Measurements from ENCODE around the gene UMODL1.

UMODL1 gene

DNA sequence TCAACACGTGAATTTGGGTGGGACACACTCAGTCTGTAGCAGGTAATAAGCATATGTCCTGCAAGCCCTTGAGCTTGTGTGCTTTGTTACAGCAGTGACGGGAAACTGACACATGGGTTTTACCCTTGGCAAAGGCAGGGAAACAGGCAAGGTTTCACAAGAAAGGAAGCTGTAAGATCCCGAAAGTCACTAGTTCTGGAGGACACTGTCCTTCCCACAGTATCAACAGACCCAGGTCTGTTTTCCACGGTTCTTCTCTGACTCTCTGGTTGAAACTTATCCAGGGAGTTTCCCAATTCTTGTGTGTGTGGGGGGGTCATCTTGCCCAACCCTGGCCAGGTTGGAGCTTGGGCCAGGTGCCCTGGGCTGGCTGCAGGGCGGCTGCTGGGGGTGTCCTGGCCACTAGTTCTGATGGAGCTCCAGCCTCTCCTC lies 31.6 kb upstream of the UMODL1 start:
- DNase-seq = no peak

DNA sequence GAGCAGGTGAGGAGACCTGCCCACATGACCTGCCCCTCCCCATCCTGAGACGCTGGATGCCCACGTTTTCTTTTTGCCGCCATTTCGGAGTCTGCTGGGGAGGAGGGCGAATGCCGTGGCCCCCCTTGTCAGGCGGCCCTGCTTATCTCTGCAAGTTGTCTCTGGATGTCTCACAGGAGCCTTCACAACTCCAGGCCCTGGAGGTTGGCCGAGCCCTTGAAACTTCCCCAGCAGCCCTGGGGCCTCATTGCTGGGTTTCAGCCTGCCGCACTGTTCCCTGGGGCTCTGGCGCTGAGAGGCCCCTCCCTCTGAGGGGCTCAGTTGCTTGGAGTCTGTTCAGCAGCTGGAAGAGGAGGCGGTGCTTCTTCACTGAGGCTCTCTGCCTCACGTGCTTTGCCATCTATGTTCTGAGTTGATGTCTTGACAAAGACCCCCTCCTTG lies 31.2 kb upstream of the UMODL1 start:
- DNase-seq = no peak

DNA sequence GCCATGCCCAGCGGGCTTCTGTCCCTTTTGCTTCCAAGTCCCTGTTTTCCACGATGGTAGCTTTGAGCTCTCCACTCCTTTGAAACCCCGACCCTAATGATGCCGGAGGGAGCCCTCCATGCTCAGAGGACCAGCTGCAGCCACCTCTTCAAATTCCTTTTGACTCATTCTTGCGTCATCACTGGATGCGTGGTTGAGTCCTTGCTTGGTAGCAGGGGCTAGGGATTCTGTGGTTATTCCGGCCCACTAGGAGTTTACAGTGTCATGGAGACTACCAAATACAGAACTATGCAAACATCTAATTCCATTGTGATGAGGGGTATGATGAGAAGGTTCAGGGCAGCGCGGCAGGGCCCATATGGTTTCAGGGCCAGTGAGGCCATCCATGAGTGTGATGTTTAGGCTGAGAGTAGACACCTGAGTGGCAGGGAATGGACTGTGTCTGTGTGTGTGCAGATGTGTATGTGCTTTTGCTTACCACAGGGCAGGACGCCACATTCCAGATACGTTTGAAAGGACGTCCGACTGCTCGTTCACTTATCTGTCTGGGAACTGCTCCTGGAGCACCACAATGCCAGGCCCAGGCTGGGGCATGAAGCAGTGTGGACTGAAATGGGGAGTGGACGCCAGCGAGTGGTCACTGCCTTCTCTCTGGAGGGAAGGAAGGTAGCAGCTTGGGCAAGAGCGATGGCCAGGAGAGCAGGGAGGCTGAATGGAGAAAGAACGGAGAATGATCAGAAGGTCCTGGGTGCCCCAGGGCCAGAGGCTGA lies 30.5 kb upstream of the UMODL1 start:
- no peak for DNase-seq

DNA sequence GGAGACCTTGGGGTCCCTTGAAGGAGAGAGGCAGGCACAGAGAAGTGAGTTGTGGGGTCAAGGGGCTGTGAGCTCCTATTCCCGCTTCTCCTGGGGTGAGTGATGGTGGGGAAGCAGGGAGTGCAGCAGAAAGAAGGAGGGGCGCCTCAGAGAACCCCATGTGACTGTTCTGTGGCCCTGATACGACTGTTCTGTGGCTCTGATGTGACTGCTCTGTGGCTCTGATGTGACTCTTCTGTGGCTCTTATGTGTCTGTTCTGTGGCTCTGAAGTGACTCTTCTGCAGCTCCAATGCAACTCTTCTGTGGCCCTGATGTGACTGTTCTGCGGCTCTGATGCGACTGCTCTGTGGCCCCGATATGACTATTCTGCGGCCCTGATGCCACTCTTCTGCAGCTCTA lies 29.9 kb upstream of the UMODL1 start:
- DNase-seq = no peak

DNA sequence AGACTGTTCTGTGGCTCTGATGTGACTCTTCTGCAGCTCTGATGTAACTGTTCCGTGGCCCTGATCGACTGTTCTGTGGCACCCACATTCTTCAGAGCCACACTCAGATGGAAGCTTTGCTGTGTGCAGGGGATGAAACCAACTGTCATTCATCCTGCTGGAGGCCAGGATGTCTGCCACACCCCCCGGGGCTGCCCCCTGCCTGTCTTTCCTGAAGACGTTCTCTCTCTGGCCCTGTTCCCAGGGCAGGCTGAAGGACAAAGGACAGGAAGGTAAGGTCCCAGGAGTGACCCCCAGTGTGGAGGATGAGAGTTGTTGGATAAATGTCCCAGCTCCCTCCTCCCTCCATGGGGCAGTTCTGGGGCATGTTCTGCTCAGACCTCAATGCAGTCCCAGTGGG lies 29.4 kb upstream of the UMODL1 start:
- DNase-seq = no peak

DNA sequence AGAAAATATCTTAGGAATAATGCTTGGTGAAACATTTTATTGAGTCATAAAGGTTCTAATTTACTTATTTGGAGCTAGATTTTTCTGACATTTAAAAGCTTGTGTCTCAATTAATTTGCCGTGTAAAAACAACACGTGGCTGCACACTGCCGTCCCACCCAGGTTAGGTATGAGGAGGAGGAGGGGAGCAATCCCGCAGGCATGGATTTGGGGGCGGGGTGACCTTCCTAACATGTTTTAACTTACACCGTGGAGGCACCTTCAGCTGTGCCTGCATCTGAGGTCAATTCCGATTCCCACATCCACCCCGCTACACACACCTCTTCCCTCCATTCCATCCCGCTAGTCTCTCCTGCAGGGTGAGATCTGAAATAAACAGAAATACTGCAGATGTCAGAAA lies 28.5 kb upstream of the UMODL1 start:
- DNase-seq = no peak

DNA sequence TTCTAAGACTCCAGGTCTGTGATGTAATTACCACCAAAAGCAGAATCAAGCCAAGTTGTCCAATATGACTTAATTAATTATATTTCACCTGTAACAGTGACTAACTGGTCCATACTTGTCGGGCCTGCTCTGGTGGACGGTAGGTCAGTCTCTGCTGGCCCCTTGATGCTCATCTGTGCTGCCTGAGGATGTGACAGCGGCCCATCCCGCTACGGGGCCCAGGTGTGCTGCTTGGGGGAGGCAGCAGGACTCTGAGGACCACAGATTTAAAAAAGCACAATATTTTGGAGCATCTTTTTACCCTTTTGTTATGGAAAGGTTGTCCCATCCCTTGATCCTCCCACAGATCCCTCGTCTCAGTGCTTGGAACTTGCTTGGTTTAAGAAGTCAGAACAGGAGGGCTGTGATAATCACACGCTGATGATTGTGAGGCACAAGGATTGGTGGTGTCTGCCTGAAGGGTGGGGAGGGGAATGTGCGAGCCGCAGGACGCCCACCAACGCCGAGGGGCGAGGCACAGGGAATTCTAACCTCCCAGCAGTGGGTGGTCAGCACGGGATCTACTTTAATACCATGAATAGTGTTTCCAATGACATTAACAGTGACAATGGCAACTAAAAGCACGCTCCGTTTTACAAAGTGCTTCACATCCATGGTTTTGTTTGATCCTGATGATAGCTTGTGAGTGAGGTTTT lies 27.8 kb upstream of the UMODL1 start:
- DNase-seq = no peak

DNA sequence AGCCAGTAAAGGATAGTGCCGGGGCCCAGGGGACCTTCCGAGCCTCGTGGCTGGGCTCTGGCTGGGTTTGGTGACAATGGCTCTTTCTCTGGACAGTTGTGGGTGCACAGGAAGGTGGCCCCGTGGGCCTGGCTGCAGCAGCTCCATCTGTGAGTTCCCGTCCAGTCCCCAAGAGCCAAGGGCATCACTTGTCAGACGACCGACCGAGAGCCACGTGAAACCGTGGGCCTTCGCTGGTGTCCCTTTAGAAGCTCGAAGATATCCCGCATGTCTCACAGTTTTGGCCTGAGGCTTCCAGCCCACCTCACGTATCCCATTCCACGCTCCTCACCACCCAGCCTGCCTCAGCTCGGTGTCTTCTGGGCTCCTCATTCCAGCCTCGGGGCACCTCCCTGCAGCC lies 27.2 kb upstream of the UMODL1 start:
- DNase-seq = no peak

DNA sequence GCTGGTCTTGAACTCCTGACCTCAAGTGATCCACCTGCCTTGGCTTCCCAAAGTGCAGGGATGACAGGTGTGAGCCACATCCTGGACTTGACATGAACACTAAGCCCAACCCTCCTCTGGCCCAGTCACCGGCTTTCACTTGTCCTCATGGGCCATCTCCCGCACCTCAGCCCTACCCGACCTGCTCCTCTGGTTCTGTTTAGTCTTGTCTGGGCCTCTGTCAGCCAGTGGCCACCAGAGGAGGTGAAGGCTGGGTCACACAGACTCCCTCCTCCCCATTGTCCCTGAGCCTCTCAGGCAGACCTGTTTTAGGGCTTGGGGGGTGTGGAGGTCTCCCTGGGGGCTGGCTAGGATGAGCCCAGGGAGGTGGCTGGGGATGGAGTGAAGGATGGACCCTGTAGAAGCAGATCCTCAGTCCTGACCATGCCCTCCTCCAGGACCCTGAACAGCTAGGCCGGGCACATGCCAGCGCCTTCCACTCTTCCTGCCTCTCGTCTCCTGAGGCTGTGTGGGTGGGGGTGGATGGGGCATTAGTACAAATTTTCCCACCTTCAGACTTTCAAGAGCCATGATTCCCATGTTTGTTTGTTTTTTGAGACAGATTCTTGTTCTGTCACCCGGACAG lies 26.1 kb upstream of the UMODL1 start:
- DNase-seq = no peak

DNA sequence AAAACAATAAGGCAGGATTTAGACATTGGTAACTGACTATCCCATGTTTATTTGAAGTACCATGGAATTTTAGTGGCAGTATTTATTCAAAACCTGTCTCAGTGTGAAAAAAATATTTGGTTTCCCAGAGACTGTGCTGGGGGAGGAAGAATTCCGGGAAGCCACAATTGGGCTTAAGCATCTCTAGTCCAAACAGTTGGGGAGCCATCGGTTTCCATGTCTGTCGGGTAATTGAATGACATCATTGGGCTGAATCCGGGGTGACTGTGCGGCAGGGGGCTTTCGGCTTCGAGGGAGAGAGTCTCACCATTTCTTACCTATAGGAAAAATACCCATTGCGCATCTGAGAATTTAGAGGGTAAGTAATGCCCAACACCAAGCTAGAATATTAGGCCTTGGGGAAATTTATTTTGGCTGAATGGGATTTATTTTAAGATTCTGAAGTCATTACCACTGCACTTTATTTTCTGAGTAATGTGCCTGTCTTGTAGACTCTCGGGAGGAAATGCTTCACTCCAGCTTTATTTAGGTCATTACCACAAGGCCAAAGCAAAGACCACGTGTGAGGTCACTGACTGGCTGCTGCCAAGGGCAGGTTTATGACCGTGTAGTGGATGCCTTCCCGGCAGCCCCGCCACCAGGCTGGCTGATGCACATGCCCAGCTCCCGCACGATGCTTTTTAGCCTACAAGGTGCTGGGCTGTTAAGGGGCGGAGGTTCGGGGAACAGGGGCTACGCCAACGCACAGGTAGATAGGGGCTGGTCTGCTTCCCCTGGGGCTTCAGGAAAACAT lies 23.1 kb upstream of the UMODL1 start:
- no peak for DNase-seq

DNA sequence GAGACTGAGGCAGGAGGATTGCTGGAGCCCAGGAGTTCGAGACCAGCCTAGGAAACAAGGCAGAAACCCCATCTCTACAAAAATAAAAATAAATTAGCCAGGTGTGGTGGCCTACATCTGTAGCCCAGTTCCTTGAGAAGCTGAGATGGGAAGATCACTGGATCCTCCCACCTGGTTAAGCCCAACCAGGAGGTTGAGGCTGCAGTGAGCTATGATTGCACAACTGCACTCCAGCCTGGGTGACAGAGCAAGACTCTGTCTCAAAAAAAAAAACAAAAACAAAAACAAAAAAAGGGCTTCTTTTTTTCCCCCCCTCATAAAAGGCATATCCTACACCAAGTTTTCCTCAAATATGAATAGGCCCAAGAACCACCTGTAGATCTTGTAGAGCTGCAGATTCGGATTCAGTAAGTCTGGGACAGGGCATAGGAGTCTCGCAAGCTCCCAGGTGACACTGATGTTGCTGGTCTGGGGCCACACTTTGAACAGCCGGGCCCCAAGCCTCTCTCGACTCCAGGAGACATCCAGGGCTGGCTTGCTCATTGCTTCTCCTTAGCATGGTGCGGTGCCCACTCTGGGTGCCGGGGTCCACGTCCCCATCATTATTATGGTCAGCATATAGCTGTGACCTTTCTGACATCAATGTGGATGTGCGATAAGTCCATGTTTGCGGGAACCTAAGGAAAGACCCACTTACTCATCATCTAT lies 22.1 kb upstream of the UMODL1 start:
- no peak for DNase-seq

DNA sequence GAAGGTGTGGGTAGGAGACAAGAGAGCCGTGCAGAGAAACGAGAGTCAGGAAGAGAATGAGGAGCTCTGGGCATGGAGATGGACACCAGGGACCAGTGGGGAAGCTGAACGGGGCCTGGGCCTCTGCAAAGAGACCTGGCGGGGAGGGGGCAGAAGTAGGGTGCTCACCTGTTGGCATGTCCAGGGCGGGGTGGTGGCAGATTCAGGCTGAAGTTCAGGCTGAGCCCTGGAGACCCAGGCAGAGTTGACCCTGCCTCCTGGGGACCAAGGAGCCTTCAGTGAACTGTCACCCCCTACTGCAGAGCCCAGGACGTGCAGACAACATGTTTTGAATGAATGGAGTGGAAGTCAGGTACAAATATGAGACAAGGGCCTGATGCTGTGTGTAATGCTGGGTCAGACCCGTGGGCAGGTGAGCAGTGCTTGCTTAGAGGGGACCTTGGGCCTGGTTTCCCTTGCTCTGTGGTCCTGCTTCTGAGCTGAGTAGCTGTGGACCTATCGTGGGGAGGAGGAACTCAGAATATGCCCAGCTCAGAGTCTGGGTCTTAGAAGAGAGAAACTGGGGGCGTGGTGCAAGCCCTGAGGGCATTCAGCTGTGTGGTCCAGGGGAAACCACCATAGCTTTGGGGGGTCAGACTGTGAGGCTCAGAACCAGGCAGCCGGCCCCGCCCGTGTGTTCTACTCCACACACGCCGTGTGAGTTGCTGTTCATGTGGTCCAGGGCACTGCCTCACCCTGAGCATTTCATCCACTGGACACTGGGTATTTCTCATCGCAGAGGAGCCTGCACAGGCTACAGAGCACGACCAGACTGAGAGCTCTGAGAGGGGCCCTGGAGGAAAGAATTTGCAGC lies 21.3 kb upstream of the UMODL1 start:
- no peak for DNase-seq

DNA sequence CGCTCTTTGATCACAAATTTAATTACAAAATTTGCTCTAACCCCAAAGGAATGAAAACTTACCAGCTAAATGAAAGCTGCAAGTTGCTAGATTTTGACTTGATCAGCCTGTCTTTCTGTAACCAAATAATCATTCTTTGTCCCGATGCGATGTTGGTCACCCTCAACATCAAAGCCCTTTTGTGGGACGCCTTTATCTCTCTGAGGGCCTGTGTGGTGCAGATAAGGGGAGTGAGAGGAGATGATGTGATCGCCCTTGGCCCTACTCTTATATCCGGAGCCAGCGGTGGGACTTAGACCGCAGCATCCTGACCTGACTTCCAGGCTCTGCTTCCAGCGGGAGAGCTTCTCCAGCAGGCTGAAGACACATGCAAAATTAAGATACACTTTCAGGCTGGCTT lies 19.3 kb upstream of the UMODL1 start:
- DNase-seq = no peak

DNA sequence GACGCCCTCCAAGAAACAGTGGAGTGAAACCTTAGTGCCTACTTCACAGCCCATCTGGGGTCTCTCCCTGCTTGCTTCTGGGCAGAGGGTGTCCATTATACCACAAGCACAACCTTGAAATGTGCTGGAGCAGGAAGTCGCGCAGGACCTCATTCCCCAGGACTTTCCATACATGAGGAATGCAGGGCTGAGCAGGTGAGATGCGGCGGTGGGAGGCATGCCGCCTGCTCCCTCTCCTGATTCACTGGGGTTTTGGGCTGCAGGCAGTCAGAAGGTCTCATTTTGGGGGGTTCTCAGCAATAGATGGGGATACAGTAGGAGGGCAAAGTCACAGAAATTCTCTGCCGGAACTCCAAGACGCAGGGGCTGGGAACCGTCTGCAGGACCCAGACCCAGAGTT lies 15.7 kb upstream of the UMODL1 start:
- DNase-seq = no peak

DNA sequence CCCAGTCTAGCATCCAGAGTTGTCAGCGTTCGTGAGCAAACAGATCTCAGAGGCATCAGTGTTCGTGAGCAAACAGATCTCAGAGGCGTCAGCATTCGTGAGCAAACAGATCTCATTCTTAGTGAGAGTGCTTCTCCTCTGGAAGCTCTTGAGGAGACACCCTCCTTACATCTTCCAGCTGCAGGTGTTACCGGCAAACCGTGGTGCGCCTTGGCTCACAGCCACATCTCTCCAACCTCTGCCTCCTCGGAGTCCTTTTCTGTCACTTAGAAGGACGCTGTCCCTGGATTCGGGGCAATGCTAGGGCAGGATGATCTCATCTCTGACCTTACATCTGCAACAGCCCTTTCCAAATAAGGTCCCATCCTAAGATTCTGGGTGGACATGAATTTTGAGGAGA lies 14.6 kb upstream of the UMODL1 start:
- no peak for DNase-seq

DNA sequence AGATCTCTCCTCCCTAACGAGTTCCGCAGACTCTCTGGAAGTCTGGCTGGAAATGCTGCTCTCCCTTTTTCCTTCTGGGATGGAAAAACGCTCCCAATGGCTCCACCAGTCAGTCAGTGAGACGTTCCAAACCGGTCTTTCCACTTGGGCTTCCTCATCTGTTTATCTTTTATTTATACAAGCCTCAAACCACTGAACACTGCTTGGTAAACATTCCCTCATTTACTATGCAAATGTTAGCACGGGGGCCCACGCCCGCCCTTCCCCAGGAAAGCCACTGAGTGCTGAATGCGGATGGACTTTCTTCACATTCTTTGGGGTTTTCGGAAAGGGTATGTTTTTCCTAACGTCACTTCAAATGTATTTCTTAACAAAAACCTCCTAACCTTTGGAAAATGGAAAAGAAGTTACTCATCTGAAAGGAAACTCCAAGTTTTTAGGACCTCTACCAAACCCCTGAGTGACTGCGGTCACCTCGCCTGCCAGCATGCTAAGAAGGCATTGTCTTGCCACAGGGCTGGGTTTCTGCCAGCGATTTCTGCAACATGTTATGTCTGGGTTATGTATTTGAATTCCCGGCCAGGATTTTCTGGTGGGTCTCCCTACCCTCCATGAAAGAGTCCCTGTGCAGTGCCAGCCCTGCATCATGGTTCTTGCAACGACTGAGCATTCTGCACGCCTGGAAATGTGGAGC lies 14.0 kb upstream of the UMODL1 start:
- no peak for DNase-seq

DNA sequence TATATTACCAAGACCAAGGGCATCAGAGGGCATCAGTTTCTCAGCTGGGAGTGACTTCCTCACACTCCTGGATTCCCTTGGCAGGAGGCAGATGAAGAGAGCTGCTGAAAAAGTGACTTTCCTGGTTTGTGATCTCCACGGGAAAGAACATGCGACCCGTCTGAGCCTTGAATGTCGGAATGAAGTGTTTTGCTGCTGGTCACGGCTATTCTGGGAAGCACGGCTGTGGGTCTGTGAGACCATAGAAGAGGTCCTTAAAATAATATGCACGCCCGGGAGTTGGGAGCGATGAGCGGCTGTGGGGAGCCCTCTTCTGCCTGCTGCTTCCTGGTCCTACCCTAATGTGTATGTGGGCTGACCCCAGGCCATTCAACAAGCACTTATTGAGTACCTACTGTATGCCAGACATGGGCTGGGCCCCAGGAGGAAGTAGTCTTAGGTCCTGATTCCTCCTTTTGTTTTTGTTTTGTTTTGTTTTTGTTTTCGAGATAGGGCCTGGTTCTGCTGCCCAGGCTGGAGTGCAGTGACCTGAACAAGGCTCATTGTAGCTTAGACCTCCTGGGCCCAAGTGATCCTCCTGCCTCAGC lies 13.2 kb upstream of the UMODL1 start:
- DNase-seq = no peak

DNA sequence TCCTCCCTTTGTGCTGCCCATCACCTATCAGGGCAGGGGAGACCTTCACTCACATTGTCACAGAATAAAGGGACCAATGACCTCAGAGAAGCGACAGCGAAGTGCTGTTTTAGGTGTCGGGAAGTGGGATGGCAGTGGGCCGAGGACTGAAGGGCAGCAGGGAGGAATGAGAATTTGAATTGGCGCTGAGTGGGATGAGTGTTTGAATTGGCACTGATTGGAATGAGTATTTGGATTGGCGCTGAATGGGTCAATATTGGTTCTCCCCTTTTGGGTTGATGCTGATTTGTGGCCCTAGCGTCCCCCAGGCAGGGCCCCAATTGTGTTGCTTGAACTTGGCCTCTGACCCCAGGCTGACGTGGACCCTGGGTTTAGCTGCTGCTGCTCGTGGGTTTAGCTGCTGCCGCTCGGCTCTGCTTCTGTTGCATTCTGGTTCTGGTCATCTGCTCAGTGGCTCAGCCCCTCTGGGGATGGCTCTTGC lies 12.4 kb upstream of the UMODL1 start:
- DNase-seq = no peak

DNA sequence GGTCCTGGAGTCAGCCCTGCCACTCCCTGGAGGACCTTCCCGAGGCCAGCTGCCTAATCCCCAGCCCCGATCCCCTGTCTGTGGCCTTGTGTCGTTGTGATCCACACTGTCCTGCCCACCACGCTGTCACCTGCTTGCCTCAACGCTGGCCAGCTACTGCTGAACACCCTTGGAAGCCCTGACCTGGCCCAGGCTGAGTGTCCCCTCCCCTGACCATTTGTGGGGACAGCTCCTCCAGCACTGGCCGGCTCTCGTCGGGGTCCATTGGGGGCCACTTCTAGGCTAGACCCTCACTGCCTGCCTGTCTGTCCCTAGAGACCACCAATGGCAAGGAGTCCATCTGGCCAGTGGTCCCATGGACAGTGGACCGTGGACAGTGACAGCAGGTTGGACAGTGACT lies 12.0 kb upstream of the UMODL1 start:
- no peak for DNase-seq

DNA sequence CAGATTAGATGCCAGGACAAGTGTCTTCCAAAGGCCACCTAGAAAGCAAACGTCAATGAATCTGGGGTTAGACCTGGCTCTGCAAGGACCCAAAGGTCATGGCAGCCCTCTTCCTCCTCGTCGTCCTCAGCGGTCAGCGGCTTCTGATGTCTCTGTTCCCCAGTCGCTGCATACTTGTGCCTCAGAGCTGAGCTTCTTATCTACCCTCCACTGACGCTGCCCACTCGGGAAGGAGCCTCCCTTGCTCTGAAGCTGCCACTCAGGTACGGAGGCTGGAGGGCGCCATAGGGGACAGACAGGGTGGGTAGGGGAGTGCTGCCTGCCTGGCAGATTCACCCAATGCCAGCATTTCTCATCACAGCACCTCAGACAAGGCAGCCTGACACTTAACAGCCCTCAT lies 11.4 kb upstream of the UMODL1 start:
- DNase-seq = no peak

DNA sequence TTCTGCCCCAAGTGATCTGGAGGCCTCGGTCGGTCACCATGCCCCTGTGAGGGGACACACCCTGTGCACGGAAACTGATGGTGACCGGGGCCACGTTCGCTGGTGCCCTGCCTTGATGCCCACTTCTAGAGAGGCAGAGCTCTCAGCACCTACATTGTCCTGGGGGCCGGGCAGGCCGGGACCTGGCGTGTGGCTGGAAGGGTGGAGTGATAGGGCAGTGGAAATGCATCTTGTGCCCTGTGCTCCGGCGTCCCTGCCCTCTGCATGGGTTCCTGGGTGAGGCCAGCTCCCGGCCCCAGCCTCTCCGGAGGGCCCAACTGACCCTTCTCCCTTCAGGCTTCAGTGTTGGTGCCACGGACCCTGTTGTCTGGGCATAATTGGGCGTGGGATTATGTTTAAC lies 11.0 kb upstream of the UMODL1 start:
- no peak for DNase-seq

All from Kasumi-1 (cell line).